Measurements from ENCODE around the gene GOLGA6L22.
"Not testable (repeated sequence)": the region's sequence is repeated elsewhere in the genome, so short reads cannot be mapped to it uniquely, and the experiment has no call there.

GOLGA6L22 gene

GRCh38 chr15:22458603-22459002, at the start of gene GOLGA6L22:
TSS of gene GOLGA6L22 (plus strand) at chr15:22458903. CDS start at chr15:22458994, 91 bp downstream.
- DNase-seq (ENCODE audit: low read depth): not testable (repeated sequence)

- not testable (repeated sequence) for DNase-seq (ENCODE audit: low read depth)
These were observed 41.4 kb upstream of the GOLGA6L22 start for GRCh38 chr15:22417288-22417687.

- DNase-seq (ENCODE audit: low read depth): not testable (repeated sequence)
These were observed 40.9 kb upstream of the GOLGA6L22 start for GRCh38 chr15:22417795-22418194.

GRCh38 chr15:22418212-22418611, 40.5 kb upstream of the GOLGA6L22 start:
- DNase-seq (ENCODE audit: low read depth): not testable (repeated sequence)

- DNase-seq (ENCODE audit: low read depth): not testable (repeated sequence)
These were observed 40.0 kb upstream of the GOLGA6L22 start for GRCh38 chr15:22418666-22419065.

GRCh38 chr15:22420340-22420739, 38.4 kb upstream of the GOLGA6L22 start:
- DNase-seq (ENCODE audit: low read depth): not testable (repeated sequence)

- DNase-seq (ENCODE audit: low read depth): not testable (repeated sequence)
These were observed 29.3 kb upstream of the GOLGA6L22 start for GRCh38 chr15:22429426-22429825.

- DNase-seq (ENCODE audit: low read depth): not testable (repeated sequence)
These were observed 27.0 kb upstream of the GOLGA6L22 start for GRCh38 chr15:22431687-22432086.

- DNase-seq (ENCODE audit: low read depth): not testable (repeated sequence)
These were observed 35.9 kb downstream of the GOLGA6L22 start for GRCh38 chr15:22494490-22495113.

- not testable (repeated sequence) for DNase-seq (ENCODE audit: low read depth)
These were observed 38.5 kb downstream of the GOLGA6L22 start for GRCh38 chr15:22497200-22497599.

- not testable (repeated sequence) for DNase-seq (ENCODE audit: low read depth)
These were observed 39.7 kb downstream of the GOLGA6L22 start for GRCh38 chr15:22498220-22498925.

- DNase-seq (ENCODE audit: low read depth): not testable (repeated sequence)
These were observed 43.6 kb downstream of the GOLGA6L22 start for GRCh38 chr15:22502272-22502671.

- DNase-seq (ENCODE audit: low read depth): not testable (repeated sequence)
These were observed 48.3 kb downstream of the GOLGA6L22 start for GRCh38 chr15:22506959-22507358.

GRCh38 chr15:22516140-22516539, 57.4 kb downstream of the GOLGA6L22 start:
- DNase-seq (ENCODE audit: low read depth): not testable (repeated sequence)
